NT2/D1 (cell line): Measurements from ENCODE around the gene MYLK2.

Experiments
- SUZ12 ChIP-seq: IDR thresholded peaks from 2 replicates; pipeline ENCODE4 v1.6.1; 2011; ENCODE audit not compliant: insufficient read length, insufficient read depth; ENCODE audit errors: extremely low read depth
- YY1 ChIP-seq: IDR thresholded peaks from 2 replicates; pipeline ENCODE4 v1.6.1; 2011; ENCODE audit not compliant: insufficient read length, insufficient read depth
- ZNF274 ChIP-seq: IDR thresholded peaks from 2 replicates; pipeline ENCODE4 v1.6.1; 2011; ENCODE audit warnings: mild to moderate bottlenecking, low read depth, low read length

DNA sequence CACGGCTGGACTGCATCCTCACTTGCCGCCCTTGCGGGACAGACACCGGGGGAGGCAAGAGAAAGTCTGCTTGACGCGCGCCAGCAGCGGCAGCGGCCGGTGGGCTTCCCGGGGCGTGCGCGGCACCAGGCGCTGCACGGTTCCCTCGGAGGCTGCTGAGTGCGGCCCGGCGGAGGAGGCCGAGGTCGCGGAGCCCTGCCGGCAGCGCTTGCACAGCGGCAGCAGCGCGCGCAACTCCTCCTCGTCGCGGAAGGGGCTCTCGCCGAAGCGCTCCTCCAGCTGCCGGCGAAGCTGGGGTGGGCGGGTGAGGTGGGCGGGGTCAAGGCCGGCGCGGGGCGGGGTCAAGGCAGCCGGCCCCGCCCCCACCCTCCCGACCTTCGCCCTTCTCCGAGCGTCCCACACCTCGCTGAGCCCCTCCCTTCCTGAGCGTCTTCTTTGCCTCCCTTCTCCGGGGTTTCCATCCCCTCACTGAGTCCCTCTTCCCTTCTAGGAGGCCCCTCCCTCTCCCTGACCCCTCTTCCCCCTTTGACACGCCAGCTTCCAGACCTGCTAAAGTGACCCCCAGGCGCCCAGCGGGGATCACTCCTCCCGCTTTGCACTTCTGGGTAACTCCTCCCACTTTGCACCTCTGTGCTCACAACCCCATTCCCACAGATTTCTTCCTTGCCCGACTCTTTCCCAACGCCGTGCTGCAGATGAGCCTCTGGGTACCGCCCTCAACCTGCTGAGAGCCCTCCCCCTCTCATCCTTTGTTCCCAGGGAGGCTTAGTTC lies 42.4 kb downstream of the MYLK2 start:
- no peak for TF ChIP-seq SUZ12
- no peak for TF ChIP-seq YY1
- no peak for TF ChIP-seq ZNF274
